Motor neuron (in vitro differentiated cells): Measurements from ENCODE around the gene APC2. TPM values are rescaled to one million over a fixed set of nuclear protein-coding genes. Genes with fewer than 3 reads are reported as not detected.
A peak's percentile ranks its signal among the peaks of the same experiment; 100 is the strongest.

Experiments
- ATAC-seq, 8 experiments: fragments of 200-7000 bp; cut with Tn5 transposase; replicated peaks in 6 of 8; 2 replicates each; pipeline ENCODE4 v1.8.0; 2021; ENCODE audit warnings: mild to moderate bottlenecking in 8 of 8, moderate library complexity in 8 of 8
- H3K27ac ChIP-seq, 2 donors: fragments of 250-450 bp; sonication (Bioruptor Pico); 2 replicates each; pipeline ENCODE4 v1.9.0; 2021; ENCODE audit warnings: antibody characterized with exemption in 2 of 2, mild to moderate bottlenecking in 2 of 2, moderate library complexity in 1 of 2
- H3K4me1 ChIP-seq, 2 donors: fragments of 250-450 bp; sonication (Bioruptor Pico); replicated peaks in 1 of 2; 2 replicates each; pipeline ENCODE4 v1.6.1; 2021; ENCODE audit warnings: antibody characterized with exemption in 2 of 2, mild to moderate bottlenecking in 2 of 2, moderate library complexity in 1 of 2
- H3K4me3 ChIP-seq, 5 donors: fragments of 250-450 bp; sonication (Bioruptor Pico); 2 replicates each; pipeline ENCODE4 v1.9.0; 2021; ENCODE audit warnings: antibody characterized with exemption in 5 of 5, mild to moderate bottlenecking in 5 of 5, moderate library complexity in 4 of 5
- WGBS, 10 experiments: fragments of 450-650 bp; shearing (Covaris generic); methylation state at CpG; one replicate each; pipeline ENCODE4 v1.0.0; 2022; 5-methylcytosine and 5-hydroxymethylcytosine counted together
- in situ Hi-C, 9 experiments: fragments of 400-800 bp; cut with MboI; loops; one replicate each; pipeline ENCODE4 v1.15.0; 2021; ENCODE audit warnings: low sequenced_read_pairs in 9 of 9, low pct_unique_long_range_greater_than_20kb in 2 of 9; ENCODE audit not compliant: unreplicated experiment in 9 of 9
- total RNA-seq, 8 experiments: library from RNA; unstranded; fragments of 300-600 nt; gene quantifications; 2 replicates each; pipeline versions ENCODE4 v1.2.3 to v1.2.4, GENCODE V29; 2022

Gene APC2
- total RNA-seq, 8 experiments from 2014 or later = 0.31 to 52.0 (median 31.9) TPM

DNA sequence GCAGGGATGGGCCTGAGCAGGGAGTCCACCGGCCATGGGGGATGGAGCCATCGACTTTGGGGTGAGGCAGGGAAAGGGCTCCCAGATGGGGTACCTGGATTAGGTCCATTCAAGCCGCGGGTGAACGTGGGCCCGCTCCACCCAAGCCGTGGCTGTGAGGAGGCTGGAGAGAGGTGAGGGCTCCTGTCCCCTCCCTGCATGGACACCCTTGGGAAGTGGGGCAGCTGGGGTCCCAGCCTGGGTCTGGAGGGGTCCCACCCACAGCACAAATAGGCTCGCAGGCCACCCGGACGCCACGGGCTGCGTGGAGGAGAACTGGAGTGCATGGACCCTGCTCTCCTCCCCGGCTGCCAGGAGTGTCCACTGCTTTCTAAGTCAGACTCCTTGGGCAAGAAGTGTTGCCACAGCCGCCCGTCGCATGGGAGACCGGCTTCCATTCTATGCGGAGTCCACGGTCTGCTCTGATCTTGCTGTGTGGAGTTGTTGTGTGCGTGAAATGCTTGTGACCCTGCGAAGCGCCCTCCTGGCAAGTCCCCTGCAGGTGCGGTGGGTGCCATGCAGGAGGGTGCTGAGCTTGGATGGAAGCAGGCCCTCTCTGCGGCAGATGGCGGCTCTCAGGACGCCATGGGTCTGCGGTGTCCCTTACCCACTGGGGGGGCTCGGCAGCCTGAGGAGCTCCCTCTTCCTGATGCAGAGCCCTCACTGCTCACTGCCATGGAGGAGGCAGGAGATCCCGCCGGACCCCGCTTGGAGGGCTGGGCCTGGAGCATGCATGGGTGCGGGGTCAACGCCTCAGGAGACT, 40.5 kb upstream of the APC2 start:
- WGBS, 10 experiments = 0 to 48% methylated on average over 1 to 16 of the region's 33 CpGs; no CpG with 5 or more reads in 8 of the 10 experiments
- in situ Hi-C loops = no loop called here
- peaks cover 25 to 34% of the 10 kb centered on the region in 2 donors for H3K4me1 ChIP-seq
- no peak for ATAC-seq
- H3K4me3 ChIP-seq = peak overlapping the region; percentile 54 to 100 (median 78)
- H3K27ac ChIP-seq = peak overlapping the region in 1 of 2 donors; percentile 58

GRCh38 chr19:1410136-1410786, 39.7 kb upstream of the APC2 start:
- no peak for ATAC-seq
- 40 to 97% (median 80%) methylated on average over 1 to 14 of the region's 23 CpGs; no CpG with 5 or more reads in 4 of the 10 experiments for WGBS, 10 experiments
- H3K4me3 ChIP-seq = no peak overlapping the region

GRCh38 chr19:1410789-1411188, 39.1 kb upstream of the APC2 start:
- Histone ChIP-seq H3K4me3 (no peak overlapping the region), H3K27ac (no peak overlapping the region), H3K4me1 (peaks cover 33 to 46% of the 10 kb centered on the region in 2 donors)
- ATAC-seq = no peak
- in situ Hi-C loops = no loop called here
- WGBS, 10 experiments = 97 to 100% methylated on average over 2 to 5 of the region's 9 CpGs; no CpG with 5 or more reads in 8 of the 10 experiments

More at GRCh38 chr19:1410136-1410786, 39.7 kb upstream of the APC2 start:
- Histone ChIP-seq H3K4me1 (peaks cover 29 to 41% of the 10 kb centered on the region in 2 donors), H3K27ac (no peak overlapping the region)
- in situ Hi-C loops = no loop called here

DNA sequence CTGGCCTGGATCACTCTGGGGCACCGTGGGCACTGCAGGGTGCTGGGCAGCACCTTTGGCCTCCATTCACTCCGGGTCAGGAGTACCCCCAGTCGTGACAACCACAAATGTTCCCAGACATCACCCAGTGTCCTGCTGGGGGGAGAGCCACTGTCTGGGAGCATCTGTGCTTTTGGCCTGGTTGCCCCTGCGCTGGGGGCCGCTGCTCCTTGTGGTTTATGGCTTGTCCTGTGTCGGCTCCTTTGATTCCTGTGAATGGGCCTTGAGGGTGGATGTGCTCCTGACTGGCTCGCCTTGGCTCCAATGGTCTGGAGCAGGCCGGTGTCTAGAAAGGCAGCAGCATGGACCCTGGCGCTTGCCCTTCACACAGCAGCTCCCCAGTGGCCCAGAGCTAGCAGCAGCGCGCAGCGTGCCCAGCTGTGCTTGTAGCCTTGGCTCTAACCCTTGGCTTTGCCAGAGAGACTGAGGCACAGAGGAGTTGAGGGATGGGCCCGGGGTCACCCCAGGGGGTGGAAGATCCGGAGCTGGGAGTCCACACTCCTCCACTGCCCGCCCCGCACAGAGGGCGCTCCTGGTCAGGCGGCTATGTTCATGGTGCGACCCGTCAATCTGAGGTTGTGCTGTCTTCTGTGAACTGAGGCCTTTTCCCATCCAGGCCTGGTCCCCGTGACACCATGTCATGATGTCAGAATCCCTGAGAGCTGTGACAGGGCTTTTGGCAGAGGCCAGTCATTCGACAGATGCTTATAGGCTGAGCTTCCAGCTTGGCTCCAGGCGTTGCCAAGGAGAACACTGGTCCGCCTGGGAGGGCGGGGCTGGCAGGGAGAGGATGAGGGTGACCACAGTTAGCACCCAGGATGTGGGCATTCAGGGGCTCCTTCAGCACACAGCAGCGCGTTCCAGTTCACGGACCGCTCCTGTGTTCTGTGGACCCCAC, 38.4 kb upstream of the APC2 start:
- in situ Hi-C loops = no loop called here
- peaks cover 40 to 53% of the 10 kb centered on the region in 2 donors for H3K4me1 ChIP-seq
- peak in 3 of 8 experiments; percentile 5 to 16 (median 8) for ATAC-seq
- no peak overlapping the region for H3K27ac ChIP-seq
- 73 to 93% (median 78%) methylated on average over 3 to 8 of the region's 29 CpGs; no CpG with 5 or more reads in 7 of the 10 experiments for WGBS, 10 experiments
- H3K4me3 ChIP-seq = no peak overlapping the region

- in situ Hi-C loops = no loop called here
- 90 to 100% methylated on average over 3 to 7 of the region's 21 CpGs; no CpG with 5 or more reads in 8 of the 10 experiments for WGBS, 10 experiments
- peaks cover 43 to 61% of the 10 kb centered on the region in 2 donors for H3K4me1 ChIP-seq
- no peak for ATAC-seq
- no peak overlapping the region for H3K27ac ChIP-seq
- H3K4me3 ChIP-seq = no peak overlapping the region
These were observed 37.5 kb upstream of the APC2 start for GRCh38 chr19:1412323-1412923.

DNA sequence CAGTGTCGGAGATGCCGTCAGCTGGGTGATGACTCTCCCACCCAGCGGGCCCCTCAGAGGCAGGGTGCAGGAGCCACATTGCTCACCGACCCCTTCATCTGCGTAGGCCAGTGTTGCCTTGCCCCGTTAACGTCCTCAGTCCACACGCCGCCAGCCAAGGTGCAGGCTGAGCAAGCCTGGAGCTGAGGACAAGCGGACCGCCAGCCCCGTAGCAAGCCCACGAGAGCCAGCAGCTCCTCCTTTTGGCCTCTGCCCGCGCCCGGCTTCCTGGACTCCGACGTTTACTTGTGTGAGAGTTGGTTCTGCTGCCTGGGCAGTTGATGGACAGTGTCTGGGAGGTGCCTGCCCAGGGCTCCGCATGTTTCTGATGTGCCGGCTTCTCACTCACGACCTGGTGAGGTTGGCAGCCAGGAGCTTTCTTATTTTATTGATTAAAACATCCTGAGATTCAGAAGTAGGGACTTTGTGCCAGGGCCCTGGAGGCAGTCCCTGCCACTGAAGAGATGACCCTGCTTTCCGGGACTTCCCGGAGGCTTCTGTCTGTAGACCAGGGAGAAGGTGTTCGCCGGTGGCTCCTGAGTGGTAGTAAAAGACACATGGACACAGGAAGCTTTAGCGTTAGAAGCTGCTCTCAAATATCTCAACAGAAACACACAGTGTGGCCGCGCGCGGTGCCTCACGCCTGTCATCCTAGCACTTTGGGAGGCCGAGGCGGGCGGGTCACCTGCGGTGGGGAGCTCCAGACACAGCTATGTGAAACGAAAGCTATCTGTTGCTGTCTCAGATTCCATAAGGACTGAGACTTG, 36.7 kb upstream of the APC2 start:
- no peak for ATAC-seq
- Histone ChIP-seq H3K4me1 (peaks cover 43 to 64% of the 10 kb centered on the region in 2 donors), H3K4me3 (no peak overlapping the region), H3K27ac (no peak overlapping the region)
- in situ Hi-C loops = no loop called here
- 86 to 100% (median 94%) methylated on average over 1 to 16 of the region's 36 CpGs; no CpG with 5 or more reads in 2 of the 10 experiments for WGBS, 10 experiments

- peak overlapping the region; percentile 76 to 80 for H3K27ac ChIP-seq
- H3K4me1 ChIP-seq = peaks cover 26 to 43% of the 10 kb centered on the region in 2 donors
- peak in 5 of 8 experiments; percentile 2 to 17 (median 12) for ATAC-seq
- 65 to 100% (median 81%) methylated on average over 1 to 8 of the region's 28 CpGs; no CpG with 5 or more reads in 4 of the 10 experiments for WGBS, 10 experiments
- no peak overlapping the region for H3K4me3 ChIP-seq
- in situ Hi-C loops = no loop called here
These were observed 33.7 kb upstream of the APC2 start for GRCh38 chr19:1416014-1416841.

DNA sequence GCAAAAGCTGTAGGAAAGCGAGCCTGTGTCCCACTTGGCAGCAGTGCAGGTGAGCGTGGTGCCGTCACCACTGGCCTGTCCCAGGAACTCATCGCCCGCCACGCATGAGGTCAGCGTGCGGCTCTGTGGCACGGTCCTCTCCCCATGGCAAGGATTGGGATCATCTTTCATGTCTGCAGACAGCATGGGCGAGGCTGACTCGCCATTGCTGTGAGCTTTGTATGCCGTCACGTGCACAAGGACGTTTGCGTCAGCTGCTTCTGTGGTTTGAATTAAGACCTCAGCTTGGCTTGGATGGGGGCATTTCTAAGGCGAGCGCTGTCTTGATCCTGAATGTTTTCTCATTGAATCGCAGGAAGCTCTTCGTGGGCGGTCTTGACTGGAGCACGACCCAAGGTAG, 32.8 kb upstream of the APC2 start:
- peak in 3 of 8 experiments; percentile 7 to 43 (median 11) for ATAC-seq
- Histone ChIP-seq H3K4me3 (no peak overlapping the region), H3K27ac (peak overlapping the region in 1 of 2 donors; percentile 32), H3K4me1 (peaks cover 18 to 34% of the 10 kb centered on the region in 2 donors)
- in situ Hi-C loops = no loop called here
- WGBS, 10 experiments = 83 to 100% (median 89%) methylated on average over 1 to 21 of the region's 21 CpGs; no CpG with 5 or more reads in 5 of the 10 experiments

DNA sequence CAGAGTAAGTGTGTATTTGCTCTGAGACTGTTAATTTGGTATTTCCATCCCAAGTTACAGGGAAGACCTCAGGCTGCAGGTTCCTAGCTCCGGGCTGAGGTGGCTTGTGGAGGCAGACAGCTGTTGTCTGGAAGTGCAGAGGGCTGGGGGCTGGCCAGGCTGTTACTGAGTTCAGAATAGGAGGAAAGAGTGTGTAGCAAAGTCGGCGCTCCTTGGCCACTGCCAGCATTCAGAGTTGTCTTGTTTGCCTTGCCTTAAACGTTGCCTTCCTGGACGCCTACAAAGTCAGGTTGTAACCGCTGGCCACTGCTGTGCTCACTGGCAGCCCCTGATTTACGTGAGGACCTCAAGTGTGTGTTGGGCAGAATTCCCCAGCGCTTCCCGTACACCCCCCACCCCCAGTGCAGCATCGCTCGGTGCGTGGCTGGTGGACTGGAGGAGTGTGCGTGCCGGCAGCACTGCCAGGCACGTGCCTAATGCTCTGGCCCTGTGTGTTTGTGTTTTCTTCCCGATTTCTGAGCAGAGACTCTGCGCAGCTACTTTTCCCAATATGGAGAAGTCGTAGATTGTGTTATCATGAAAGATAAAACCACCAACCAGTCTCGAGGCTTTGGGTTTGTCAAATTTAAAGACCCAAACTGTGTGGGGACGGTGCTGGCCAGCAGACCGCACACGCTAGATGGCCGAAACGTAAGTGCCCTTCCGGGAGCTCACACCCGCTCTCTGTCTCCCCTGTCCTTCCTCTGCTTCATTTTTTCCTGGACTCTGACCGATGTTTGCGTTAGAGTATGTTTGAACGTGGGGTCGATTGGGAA, 32.0 kb upstream of the APC2 start:
- peak overlapping the region in 1 of 2 donors; percentile 32 for H3K27ac ChIP-seq
- WGBS, 10 experiments = 71 to 100% (median 95%) methylated on average over 1 to 15 of the region's 30 CpGs; no CpG with 5 or more reads in 3 of the 10 experiments
- in situ Hi-C loops = no loop called here
- H3K4me1 ChIP-seq = peaks cover 18 to 34% of the 10 kb centered on the region in 2 donors
- no peak for ATAC-seq
- no peak overlapping the region for H3K4me3 ChIP-seq

- no peak overlapping the region for H3K4me3 ChIP-seq
- H3K27ac ChIP-seq = no peak overlapping the region
- no peak for ATAC-seq
- H3K4me1 ChIP-seq = peaks cover 18 to 34% of the 10 kb centered on the region in 2 donors
- in situ Hi-C loops = no loop called here
- WGBS, 10 experiments = 93 to 95% (median 94%) methylated on average over 3 to 11 of the region's 13 CpGs; no CpG with 5 or more reads in 7 of the 10 experiments
These were observed 31.5 kb upstream of the APC2 start for GRCh38 chr19:1418496-1418775.
